Uterus (tissue), 2 donors: ENCODE results near the gene GAPDHS.

Source experiments
- POLR2A ChIP-seq, 2 donors: fragments of 450-650 bp; IDR thresholded peaks; one replicate each; pipeline ENCODE4 v1.6.1; 2016; ENCODE audit warnings: antibody characterized with exemption in 2 of 2, mild to moderate bottlenecking in 1 of 2, moderate library complexity in 1 of 2
- TF ChIP-seq, protein P1 (sequence below), 4 experiments: fragments of 200-600 bp in 2 of 4; fragments of 450-650 bp in 2 of 4; sonication (generic) in 2 of 4; IDR thresholded peaks; one replicate each; pipeline ENCODE4 v1.5.1; 2016 to 2019; ENCODE audit warnings: antibody characterized with exemption in 4 of 4, mild to moderate bottlenecking in 2 of 4, moderate library complexity in 1 of 4

DNA sequence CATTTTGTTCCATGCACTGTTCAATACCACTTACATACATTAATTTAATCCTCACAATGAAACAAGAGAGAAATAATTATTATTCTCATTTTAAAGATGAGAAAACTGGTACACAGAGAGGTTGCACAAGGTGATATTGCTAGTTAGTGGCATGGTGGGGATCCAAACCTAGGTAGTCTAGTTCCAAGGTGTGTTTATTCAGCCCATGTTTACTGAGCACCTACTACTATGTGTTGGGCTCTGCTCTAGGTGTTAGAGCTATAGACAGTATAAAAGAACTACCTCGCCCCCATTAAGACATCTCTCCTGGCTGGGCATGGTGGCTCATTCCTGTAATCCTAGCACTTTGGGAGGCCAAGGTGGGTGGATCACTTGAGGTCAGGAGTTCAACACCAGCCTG, 49.5 kb downstream of the GAPDHS start:
- TF ChIP-seq, protein P1, sequence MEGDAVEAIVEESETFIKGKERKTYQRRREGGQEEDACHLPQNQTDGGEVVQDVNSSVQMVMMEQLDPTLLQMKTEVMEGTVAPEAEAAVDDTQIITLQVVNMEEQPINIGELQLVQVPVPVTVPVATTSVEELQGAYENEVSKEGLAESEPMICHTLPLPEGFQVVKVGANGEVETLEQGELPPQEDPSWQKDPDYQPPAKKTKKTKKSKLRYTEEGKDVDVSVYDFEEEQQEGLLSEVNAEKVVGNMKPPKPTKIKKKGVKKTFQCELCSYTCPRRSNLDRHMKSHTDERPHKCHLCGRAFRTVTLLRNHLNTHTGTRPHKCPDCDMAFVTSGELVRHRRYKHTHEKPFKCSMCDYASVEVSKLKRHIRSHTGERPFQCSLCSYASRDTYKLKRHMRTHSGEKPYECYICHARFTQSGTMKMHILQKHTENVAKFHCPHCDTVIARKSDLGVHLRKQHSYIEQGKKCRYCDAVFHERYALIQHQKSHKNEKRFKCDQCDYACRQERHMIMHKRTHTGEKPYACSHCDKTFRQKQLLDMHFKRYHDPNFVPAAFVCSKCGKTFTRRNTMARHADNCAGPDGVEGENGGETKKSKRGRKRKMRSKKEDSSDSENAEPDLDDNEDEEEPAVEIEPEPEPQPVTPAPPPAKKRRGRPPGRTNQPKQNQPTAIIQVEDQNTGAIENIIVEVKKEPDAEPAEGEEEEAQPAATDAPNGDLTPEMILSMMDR (IDR thresholded peaks at IDR 0.05) = no peak
- no peak for TF ChIP-seq POLR2A (IDR thresholded peaks at IDR 0.05)
